GM19468 (cell line): ENCODE measurements around the gene D2HGDH.
"Not testable (repeated sequence)": the region's sequence is repeated elsewhere in the genome, so short reads cannot be mapped to it uniquely, and the experiment has no call there.

Source experiments
- ATAC-seq: cut with Tn5 transposase; IDR thresholded peaks from one replicate; pipeline ENCODE4 v1.9.1; 2021; ENCODE audit warnings: mild to moderate bottlenecking, moderate library complexity, moderate number of reproducible peaks; ENCODE audit not compliant: unreplicated experiment; ENCODE audit errors: extremely low read depth

Gene D2HGDH

DNA sequence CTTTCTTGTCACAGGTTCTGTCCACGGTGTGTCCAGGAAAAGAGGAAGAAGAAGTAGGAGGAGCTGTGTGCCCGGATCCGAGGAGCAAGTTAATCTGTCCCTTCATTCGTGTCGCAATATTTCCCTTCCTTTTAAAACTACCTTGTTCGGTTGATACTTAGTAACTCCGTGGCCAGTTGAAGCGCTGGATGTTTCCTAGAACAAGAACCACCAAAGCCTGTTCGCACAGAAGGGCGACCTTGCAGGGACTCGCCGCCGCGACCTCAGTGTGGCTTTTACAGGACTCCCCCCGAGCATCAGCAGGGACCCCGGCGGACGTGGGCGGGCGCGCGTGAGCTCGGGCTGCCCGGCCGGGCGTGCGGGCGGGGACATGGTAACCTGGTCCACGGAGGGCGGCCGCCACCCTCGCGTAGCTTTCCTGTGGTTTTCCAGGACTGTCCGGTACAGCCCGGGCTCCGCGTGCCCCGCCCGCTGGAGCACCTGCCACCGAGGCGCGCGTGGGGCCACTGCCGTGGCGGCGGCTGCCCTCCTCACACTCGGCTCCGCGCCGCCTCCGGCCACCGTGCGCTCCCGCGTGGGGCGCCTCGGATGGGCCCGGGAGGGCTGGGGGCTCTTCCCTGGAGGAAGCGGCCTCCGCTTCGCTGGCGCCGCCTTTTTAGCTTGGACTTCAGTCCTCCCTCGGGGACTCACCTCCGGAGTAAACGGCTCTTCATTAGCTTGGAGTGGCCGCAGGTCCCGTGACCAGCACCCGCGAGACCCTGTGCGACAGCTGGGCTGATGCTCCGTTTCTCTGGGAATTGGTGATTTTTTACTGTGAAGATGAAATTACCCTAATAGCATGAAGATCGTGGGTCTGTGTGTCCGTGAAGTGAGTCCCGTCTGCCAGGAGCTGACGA lies 9.2 kb upstream of the D2HGDH start:
- ATAC-seq, result no peak

DNA sequence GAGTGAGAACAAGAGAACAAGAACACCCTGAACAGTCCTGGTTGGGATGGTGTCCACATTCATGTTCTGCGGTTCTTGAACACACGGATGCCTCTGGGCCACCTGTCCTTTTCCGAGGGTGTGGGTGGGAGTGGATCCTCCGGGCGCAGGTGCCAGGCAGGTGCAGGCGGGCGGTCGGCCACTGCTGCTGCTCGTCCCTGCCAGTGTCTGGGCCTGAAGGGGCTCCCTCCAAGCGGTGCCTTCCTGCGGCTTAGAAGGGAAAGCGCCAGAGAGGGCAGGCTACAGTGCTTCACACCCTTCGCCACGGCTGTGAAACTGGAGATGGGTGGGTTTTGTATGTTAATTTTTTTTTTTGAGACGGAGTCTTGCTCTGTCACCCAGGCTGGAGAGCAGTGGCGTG lies 8.0 kb upstream of the D2HGDH start:
- no peak for ATAC-seq

DNA sequence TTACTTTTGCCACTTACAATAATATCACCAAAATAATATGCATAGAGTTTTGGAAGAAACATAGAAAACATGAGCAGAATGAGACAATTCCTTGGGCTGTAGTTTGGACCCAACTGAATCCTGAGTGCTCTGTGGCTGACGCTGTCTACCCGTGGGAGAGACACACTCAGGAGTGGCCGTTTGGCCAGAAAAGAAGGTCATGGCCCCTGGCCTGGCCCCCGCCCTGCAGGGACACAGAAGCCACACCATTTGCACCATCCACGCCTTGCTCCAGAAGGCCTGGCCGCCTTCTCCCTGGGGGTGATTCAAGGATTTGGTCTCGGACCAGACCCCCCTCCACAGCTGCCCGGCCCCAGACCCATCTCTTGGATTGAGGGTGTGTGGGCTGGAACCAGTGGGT lies 6.4 kb upstream of the D2HGDH start:
- no peak for ATAC-seq

DNA sequence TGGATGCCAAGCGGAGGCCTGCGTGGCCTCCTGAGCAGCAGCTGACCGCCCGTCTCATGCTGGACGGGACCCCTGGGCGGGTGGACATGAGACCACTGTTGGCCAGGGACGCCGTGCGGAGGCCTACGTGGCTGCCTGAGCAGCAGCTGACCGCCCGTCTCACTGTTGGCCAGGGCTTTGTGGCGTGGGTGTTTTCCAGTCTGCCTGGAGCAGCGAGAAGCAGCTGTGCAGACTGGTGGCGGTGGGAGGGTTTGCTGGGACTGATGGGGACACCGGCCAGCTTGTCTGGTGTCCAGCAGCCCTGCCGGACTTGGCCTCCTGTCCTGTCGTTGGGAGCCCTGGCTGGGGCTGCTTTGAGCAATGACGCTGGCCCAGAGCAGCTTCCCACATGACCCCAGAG lies 5.8 kb upstream of the D2HGDH start:
- ATAC-seq, result no peak

DNA sequence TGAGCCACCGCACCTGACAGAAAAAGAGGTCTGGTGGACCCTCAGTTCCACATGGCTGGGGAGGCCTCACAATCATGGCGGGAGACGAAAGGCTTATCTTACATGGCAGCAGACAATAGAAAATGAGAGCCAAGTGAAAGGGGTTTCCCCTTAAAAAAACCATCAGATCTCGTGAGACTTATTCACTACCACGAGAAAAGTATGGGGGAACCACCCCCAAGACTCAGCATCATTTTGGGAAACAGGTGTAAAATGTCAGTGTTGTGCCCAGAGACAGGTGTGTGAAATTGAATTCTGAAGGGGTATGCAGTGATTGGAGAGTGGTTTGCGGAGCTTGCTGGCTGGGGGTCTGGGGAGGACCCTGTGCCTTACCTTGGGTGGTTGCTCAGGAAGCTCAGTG lies 4.6 kb upstream of the D2HGDH start:
- no peak for ATAC-seq

DNA sequence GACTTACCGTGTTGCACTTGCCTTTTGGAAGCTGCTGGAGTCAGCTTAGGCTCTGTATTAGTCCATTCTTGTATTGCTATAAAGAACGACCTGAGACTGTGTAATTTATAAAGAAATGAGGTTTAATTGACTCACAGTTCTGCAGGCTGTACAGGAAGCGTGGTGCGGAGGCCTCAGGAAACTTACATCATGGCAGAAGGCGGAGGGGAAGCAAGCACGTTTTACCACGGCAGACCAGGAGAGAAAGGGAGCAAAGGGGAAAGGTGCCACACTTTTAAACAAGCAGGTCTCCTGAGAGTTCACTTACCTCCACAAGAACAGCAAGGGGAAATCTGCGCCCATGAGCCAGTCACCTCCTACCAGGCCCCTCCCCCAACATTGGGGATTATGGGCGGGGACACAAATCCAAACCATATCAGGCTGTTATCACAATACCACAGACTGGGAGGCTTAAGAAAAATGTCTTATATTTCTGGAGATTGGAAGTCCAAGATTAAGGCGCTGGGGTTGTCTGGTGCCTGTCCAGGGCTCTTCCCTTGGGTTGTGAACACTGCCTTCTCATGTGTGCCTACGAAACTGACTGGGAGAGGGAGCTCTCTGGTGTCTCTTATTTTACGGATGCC lies 3.6 kb upstream of the D2HGDH start:
- no peak for ATAC-seq

DNA sequence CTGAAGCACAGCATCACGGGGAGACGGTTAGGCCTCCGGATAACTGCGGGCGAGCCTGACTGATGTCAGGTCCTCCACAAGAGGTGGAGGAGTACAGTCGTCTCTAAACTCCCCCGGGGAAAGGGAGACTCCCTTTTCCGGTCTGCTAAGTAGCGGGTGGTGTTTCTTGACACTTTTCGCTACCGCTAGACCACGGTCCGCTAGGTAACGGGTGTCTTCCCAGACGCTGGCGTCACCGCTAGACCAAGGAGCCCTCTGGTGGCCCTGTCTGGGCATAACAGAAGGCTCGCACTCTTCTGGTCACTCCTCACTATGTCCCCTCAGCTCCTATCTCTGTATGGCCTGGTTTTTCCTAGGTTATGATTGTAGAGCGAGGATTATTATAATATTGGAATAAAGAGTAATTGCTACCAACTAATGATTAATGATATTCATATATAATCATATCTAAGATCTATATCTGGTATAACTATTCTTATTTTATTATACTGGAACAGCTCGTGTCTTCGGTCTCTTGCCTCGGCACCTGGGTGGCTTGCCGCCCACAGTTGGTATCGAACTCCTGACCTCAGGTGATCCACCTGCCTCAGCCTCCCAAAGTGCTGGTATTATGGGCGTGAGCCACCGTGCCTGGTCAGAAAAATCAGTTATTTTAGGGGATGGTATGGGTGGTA lies 1.8 kb upstream of the D2HGDH start:
- ATAC-seq, result not testable (repeated sequence)

DNA sequence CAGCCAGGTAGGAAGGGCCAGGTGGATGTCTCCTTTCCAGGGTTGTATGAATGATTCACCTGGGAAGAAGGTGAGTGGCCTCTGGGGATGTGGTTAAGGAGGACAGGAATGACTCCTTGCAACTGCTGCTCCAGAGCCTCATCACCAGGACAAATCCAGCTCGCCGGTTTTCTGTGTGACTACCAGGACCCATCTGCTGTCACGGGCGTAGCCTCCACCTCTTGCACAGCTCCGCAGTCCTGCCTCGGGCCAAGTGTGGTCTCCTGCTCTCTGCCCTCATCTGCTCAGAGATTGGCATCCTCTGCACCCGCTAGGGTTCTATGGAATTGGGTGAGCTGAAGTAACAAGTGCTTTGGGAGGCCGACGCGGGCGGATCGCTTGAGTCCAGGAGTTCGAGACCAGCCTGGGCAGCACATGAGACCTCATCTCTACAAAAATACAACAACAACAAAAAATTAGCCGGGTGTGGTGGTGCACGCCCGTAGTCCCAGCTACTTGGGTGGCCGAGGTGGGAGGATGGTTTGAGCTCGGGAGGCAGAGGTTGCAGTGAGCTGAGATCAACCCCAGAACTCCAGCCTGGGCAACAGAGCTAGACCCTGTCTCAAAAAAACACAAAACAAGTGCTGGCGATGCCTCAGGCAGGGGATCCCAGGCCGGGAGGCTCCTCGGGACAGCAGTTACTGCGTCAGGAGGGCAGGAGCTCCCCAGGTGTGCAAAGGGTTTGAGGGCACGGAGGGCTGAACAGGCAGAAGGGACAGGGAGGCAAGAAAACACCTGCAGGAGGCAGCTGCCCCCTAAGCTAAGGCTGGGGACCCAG lies 831 bp upstream of the D2HGDH start:
- ATAC-seq, result no peak

DNA sequence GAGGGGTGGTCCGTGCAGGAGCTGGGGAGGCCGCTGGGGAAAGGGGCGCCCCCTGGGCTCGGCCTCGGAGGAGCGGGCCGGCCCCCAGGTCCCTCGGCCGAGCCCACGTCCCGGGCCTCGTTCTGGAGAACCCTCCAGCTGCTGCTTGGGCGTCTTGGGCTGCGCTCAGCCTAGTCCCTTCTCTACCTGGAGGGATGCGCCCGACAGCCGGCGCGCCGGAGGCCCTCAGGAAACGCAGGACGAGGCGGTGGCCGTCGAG lies 293 bp upstream of the D2HGDH start:
- no peak for ATAC-seq

DNA sequence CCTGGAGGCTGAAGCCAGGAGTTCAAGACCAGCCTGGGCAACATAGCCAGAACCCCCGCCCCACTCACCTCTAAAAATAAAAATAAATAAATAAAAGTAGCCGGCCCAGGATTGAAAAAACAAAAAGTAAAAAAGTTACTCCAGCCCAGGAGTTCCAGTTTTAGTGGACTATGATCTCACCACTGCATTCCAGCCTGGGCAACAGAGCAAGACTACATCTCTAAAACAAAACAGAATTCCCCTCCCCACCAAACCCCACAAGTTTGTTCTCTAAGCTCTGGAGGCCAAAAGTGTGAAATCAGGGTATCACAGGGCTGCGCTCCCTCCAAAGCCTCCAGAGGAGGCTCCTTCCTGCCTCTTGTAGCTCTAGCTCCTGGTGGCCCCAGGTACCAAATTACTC lies 1.7 kb downstream of the D2HGDH start:
- no peak for ATAC-seq

DNA sequence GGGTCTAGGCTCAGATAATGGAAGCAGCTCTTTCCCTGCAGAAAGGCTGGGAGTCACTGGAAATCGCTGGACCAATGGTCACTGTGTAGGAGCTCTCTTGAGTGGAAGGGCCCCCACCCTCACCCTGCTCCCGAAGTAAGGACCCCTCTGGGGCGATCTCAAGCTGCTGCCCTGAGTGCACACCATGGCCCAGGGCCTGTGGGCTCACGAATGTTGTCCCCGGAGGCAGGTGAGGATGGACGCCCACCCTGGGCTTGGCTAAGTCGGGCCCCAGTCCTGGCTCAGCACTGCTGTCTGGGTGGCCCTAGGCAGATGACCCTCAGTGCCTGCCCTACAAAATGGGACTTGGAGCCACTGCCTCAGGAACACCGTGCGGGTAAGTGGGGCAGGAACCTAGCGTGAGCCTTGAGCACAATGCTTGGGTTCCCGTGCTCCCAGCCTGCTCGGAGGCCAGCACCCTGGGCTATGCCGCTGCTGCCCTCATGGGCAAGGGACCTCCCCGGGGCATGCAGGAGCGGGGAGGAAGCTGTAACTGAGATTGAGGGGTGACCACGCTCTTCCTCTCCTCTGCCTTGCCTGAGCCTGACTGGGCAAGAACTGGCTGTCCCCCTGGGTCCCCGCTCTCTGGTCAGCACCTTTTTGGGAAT lies 3.7 kb downstream of the D2HGDH start:
- no peak for ATAC-seq

DNA sequence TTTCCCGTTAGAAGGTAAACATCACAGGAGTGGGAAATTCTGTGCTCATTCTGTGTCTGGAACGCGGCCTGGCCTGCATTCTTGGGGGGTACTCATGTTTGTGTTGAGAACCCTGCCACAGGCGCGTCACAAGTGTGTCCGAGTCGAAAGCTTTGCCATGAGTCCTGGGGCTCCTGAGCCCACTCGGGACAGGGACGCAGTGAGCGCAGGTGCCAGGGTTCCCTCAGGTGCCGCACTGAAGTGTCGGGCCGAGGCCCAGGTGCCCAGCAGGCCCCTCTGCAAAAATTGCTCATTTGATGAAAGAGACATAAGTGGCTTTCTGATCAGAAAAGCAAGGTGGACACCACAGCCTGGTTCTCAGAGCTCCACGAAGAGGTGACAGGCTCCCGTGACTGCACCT lies 4.7 kb downstream of the D2HGDH start:
- ATAC-seq, result no peak

DNA sequence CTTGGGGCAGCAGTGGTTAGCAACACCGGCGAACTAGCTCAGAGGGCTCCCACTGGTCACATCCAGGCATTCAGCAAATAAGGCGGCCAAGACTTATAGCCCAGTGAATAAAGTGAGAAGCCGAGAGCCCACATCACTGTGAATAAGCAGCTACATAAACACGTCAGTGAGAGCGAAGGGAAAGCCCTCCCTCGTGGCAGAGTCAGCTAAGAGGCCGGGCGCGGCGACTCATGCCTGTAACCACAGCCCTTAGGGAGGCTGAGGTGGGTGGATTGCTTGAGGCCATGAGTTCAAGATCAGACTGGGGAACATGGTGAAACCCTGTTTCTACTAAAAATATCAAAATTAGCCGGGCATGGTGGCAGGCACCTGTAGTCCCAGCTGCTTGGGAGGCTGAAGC lies 5.2 kb downstream of the D2HGDH start:
- no peak for ATAC-seq

DNA sequence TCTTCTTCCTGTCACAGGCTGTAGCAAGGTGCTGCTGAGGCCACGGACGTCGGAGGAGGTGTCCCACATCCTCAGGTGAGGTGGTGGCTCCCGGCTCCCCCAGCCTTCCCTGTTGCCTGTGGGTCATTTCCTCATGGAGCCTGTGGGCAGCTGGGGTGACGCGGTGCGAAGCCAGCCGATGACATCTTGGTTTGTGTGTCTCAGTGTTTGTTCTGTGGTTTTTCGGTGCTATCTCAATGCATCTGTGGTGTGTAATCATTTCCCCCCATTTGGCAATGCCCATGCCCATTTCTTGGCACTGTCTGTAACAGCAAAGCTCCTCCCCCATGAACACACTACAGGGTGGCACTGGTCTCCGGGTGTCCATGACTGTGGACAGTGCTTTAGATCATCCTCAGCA lies 6.6 kb downstream of the D2HGDH start:
- no peak for ATAC-seq

DNA sequence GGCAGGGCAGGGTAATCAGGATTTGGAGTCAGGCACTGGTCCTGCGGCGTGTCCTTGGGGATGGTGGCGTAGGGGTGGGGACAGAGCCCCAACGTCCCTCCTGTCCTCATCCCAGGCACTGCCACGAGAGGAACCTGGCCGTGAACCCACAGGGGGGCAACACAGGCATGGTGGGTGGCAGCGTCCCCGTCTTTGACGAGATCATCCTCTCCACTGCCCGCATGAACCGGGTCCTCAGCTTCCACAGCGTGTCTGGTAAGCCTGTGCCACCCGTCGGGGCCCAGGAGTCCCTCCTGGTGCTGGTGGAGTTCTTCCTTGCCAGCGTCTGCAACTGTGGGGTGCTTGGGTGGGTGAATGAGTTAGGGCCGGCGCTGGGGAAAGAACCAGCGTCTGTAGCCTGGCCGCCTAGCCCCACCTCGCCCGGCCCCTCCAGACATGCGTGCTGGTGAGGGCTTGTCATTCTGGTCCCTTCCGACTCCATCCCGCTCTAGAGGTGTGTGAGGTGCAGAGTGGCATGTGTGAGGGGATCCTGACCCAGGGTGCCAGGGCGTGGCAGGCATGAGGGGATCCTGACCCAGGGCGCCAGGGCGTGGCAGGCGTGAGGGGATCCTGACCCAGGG lies 8.0 kb downstream of the D2HGDH start:
- no peak for ATAC-seq

DNA sequence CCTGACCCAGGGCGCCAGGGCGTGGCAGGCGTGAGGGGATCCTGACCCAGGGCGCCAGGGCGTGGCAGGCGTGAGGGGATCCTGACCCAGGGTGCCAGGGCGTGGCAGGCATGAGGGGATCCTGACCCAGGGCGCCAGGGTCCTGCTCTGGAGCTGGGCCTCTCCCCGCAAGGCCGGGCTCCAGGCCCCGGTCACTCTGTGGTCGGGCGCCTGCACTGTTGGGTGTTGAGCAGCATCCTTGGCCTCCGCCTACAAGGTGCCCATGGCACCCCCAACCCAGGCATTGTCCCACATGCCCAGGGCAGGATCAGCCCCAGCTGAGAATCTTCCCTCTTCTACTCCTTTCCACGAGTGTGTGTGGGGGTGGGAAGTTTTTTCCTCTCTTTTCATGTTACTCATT lies 8.6 kb downstream of the D2HGDH start:
- not testable (repeated sequence) for ATAC-seq

DNA sequence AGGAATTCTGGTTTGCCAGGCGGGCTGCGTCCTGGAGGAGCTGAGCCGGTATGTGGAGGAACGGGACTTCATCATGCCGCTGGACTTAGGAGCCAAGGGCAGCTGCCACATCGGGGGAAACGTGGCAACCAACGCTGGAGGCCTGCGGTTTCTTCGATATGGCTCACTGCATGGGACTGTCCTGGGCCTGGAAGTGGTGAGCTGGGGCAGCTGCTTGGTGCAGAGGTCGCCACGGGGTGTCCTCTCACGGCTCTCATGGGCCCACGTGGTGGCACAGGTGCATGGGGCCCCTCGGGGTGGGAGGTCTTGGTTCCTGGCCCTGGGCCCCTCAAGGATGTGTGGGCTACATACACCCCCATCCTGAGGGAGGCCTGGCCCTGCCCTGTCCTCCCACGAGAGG lies 9.2 kb downstream of the D2HGDH start:
- ATAC-seq, result no peak

DNA sequence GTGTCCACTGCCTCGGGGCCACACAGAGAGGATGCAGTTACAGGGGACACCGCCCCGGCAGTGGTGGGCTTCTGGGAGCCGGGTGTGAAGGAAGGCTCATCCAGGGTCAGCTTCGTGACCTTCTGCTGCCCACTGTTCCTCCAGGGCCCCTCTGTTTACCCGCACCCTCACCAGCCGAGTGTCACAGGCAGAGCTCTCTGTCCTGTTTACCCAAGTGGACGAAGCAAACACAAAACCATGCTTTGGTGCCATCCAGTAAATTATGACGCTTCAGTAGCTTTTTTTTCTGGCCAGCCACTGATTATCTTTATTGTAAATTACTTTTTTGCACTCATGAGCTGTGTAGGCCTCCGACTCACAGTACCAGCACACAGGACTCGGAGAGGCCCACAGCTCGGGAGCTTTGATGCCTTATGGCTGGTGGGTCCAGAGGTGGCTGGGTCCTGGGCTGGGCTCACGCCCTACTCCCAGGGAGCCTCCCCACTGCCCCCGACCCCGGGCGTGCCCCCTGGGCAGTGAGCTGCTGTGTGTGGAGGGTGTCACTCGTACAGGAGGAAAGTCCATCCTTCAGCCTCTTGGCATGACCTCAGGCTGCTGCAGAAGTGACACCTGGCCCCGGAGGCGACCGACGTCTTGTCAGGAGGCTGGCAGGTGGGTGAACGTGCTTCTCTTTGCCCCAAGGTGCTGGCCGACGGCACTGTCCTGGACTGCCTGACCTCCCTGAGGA lies 9.8 kb downstream of the D2HGDH start:
- ATAC-seq, result no peak

DNA sequence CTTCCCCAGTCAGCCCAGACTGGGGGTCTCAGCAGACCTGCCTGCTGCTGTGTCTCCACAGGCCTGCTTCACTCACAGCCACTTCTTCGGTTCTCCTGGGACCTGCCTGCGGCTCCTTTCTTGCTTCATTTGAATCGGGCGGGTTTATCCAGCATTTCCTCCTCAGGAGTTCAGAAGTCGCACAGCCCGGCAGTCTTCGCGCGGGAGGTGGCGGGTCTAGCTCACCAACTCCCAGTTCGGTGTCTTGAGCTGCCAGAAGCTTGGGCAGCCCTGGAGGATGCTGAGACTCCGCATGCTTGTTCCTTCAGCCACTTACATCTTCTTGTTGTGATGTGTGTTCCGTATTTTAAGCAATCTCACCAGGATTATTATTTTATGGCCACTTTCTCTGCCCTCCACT lies 10.8 kb downstream of the D2HGDH start:
- ATAC-seq, result no peak
